H1 (cell line): ENCODE measurements around the gene TNS2. TPM values are rescaled to one million over a fixed set of nuclear protein-coding genes. Genes with fewer than 3 reads are reported as not detected.

Experiments
- CTCF ChIA-PET: fragments of 300-600 bp; sonication (Branson Sonifier 250); formaldehyde crosslinking; loops from one replicate; lab custom pipeline; 2021; ENCODE audit not compliant: partially characterized antibody; lab: Charles Lee
- POLR2A ChIA-PET: fragments of 300-600 bp; sonication (Branson Sonifier 250); formaldehyde crosslinking; loops from one replicate; lab custom pipeline; 2021; ENCODE audit warnings: inconsistent platforms; ENCODE audit not compliant: partially characterized antibody; lab: Charles Lee
- DNase-seq, 2 experiments: peaks; one replicate each; pipeline versions ENCODE4 v3.0.0 to v3.0.0-alpha.2; 2010 to 2022; ENCODE audit warnings: low spot score in 2 of 2, low read depth in 1 of 2, mixed read lengths in 1 of 2
- FAIRE-seq: peaks from 2 replicates; lab custom pipeline; 2011; peaks lifted over from hg19 to GRCh38; lab: Jason Lieb, UNC
- H2AFZ ChIP-seq: 2 replicates; pipeline ENCODE4 v1.8.1; 2012; ENCODE audit warnings: low read length, inconsistent platforms
- H2AK5ac ChIP-seq: 2 replicates; pipeline ENCODE4 v1.6.1; 2013; ENCODE audit warnings: low read depth, low read length
- H2BK120ac ChIP-seq: replicated peaks from 2 replicates; pipeline ENCODE3; 2013; ENCODE audit warnings: low read depth, low read length, inconsistent platforms
- H2BK12ac ChIP-seq: 2 replicates; pipeline ENCODE4 v1.6.1; 2013; ENCODE audit warnings: low read depth, low read length
- H2BK15ac ChIP-seq: 2 replicates; pipeline ENCODE4 v1.6.1; 2013; ENCODE audit warnings: low read length
- H2BK20ac ChIP-seq: 2 replicates; pipeline ENCODE4 v1.6.1; 2013; ENCODE audit warnings: low read length
- H2BK5ac ChIP-seq: 2 replicates; pipeline ENCODE4 v1.6.1; 2013; ENCODE audit warnings: low read depth, low read length
- H3K14ac ChIP-seq: 2 replicates; pipeline ENCODE4 v1.6.1; 2013; ENCODE audit warnings: inconsistent platforms; ENCODE audit not compliant: insufficient read length
- H3K18ac ChIP-seq: 2 replicates; pipeline ENCODE4 v1.6.1; 2013; ENCODE audit warnings: low read length; ENCODE audit errors: extremely low read depth
- H3K23ac ChIP-seq: 2 replicates; pipeline ENCODE4 v1.6.1; 2013; ENCODE audit warnings: inconsistent platforms; ENCODE audit not compliant: insufficient read length
- H3K23me2 ChIP-seq: 2 replicates; pipeline ENCODE4 v1.6.1; 2013; ENCODE audit warnings: low read depth, low read length
- H3K27ac ChIP-seq: 2 replicates; pipeline ENCODE4 v1.6.1; 2011; ENCODE audit warnings: low read depth, low read length, inconsistent platforms
- H3K27me3 ChIP-seq, 4 experiments: replicated peaks in 1 of 4; 1 replicate in 1 of 4; 2 replicates in 3 of 4; pipeline versions ENCODE4 v1.6.1 to v1.8.1; 2011 to 2013; ENCODE audit warnings: low read length in 3 of 4, mild to moderate bottlenecking in 3 of 4, inconsistent platforms in 2 of 4, mixed read lengths in 2 of 4, moderate library complexity in 1 of 4; ENCODE audit not compliant: control insufficient read depth in 3 of 4, insufficient read depth in 3 of 4; ENCODE audit errors: extremely low read depth in 1 of 4
- H3K36me3 ChIP-seq, 4 experiments: 2 replicates each; pipeline versions ENCODE4 v1.6.1 to v1.8.1; 2011 to 2013; ENCODE audit warnings: mild to moderate bottlenecking in 4 of 4, low read length in 3 of 4, moderate library complexity in 2 of 4, control low read depth in 1 of 4, inconsistent platforms in 1 of 4; ENCODE audit not compliant: insufficient read depth in 4 of 4, control insufficient read depth in 2 of 4
- H3K4ac ChIP-seq: replicated peaks from 2 replicates; pipeline ENCODE3; 2013; ENCODE audit warnings: low read length, low read depth, mixed read lengths, inconsistent platforms; ENCODE audit not compliant: insufficient read length
- H3K4me1 ChIP-seq, 4 experiments: replicated peaks in 1 of 4; 1 replicate in 1 of 4; 2 replicates in 3 of 4; pipeline versions ENCODE4 v1.6.1 to v1.8.1; 2011 to 2013; ENCODE audit warnings: low read length in 3 of 4, inconsistent platforms in 2 of 4, mixed read lengths in 1 of 4; ENCODE audit not compliant: insufficient read depth in 4 of 4, control insufficient read depth in 3 of 4
- H3K4me2 ChIP-seq, 2 experiments: 2 replicates each; pipeline versions ENCODE4 v1.6.1 to v1.8.1; 2011 to 2013; ENCODE audit warnings: low read depth in 2 of 2, low read length in 2 of 2, control low read depth in 1 of 2, inconsistent platforms in 1 of 2, mild to moderate bottlenecking in 1 of 2; ENCODE audit not compliant: insufficient read depth in 1 of 2
- H3K4me3 ChIP-seq, 4 experiments: fragments of 200-600, 300-600 bp in 1 of 4; sonication (generic), shearing (Covaris generic), sonication (Bioruptor Twin) in 1 of 4; 2 replicates each; pipeline versions ENCODE4 v1.5.1 to v1.8.1; 2011 to 2016; ENCODE audit warnings: low read length in 4 of 4, low read depth in 3 of 4, control low read depth in 2 of 4, inconsistent platforms in 2 of 4, mild to moderate bottlenecking in 2 of 4, mixed read lengths in 1 of 4, moderate library complexity in 1 of 4; ENCODE audit not compliant: insufficient read depth in 2 of 4; ENCODE audit errors: extremely low read depth in 1 of 4
- H3K56ac ChIP-seq: replicated peaks from 2 replicates; pipeline ENCODE3; 2013; ENCODE audit warnings: low read depth, mild to moderate bottlenecking, mixed read lengths, low read length, inconsistent platforms; ENCODE audit not compliant: insufficient read length
- H3K79me1 ChIP-seq: 2 replicates; pipeline ENCODE4 v1.6.1; 2013; ENCODE audit warnings: low read depth, low read length, control low read depth
- H3K79me2 ChIP-seq, 2 experiments: 2 replicates each; pipeline versions ENCODE4 v1.6.1 to v1.8.1; 2012 to 2013; ENCODE audit warnings: low read length in 2 of 2, mild to moderate bottlenecking in 2 of 2, inconsistent platforms in 1 of 2; ENCODE audit not compliant: insufficient read depth in 2 of 2, control insufficient read depth in 1 of 2
- H3K9ac ChIP-seq, 4 experiments: replicated peaks in 1 of 4; 1 replicate in 1 of 4; 2 replicates in 3 of 4; pipeline versions ENCODE4 v1.6.1 to v1.8.1; 2011 to 2013; ENCODE audit warnings: low read depth in 3 of 4, low read length in 3 of 4, control low read depth in 2 of 4, mild to moderate bottlenecking in 2 of 4, moderate library complexity in 2 of 4, inconsistent platforms in 1 of 4; ENCODE audit errors: extremely low read depth in 1 of 4
- H3K9me3 ChIP-seq, 2 experiments: 2 replicates each; pipeline versions ENCODE4 v1.6.1 to v1.8.1; 2012 to 2013; ENCODE audit warnings: mild to moderate bottlenecking in 2 of 2, moderate library complexity in 2 of 2, control low read depth in 1 of 2, inconsistent platforms in 1 of 2, low read depth in 1 of 2, low read length in 1 of 2, mixed read lengths in 1 of 2; ENCODE audit not compliant: insufficient read depth in 2 of 2
- H4K20me1 ChIP-seq, 2 experiments: replicated peaks in 1 of 2; 2 replicates each; pipeline versions ENCODE3 to v1.8.1; 2011 to 2013; ENCODE audit warnings: inconsistent platforms in 2 of 2, low read length in 2 of 2, mild to moderate bottlenecking in 1 of 2; ENCODE audit not compliant: insufficient read depth in 2 of 2, control insufficient read depth in 1 of 2
- H4K5ac ChIP-seq: 2 replicates; pipeline ENCODE4 v1.6.1; 2013; ENCODE audit warnings: low read length, low read depth, mixed read lengths, inconsistent platforms; ENCODE audit not compliant: insufficient read length
- H4K8ac ChIP-seq: 2 replicates; pipeline ENCODE4 v1.8.0; 2013; ENCODE audit warnings: mild to moderate bottlenecking, moderate library complexity, low read length, inconsistent platforms; ENCODE audit not compliant: insufficient read depth; ENCODE audit errors: extremely low read depth
- H4K91ac ChIP-seq: replicated peaks from 2 replicates; pipeline ENCODE3; 2013; ENCODE audit warnings: low read length, mixed read lengths, inconsistent platforms; ENCODE audit not compliant: insufficient read length
- BCL11A ChIP-seq, 2 experiments: IDR thresholded peaks; one replicate each; pipeline ENCODE4 v1.6.1; 2011; ENCODE audit warnings: low read depth in 2 of 2, low read length in 2 of 2, mild to moderate bottlenecking in 2 of 2
- EGR1 ChIP-seq: IDR thresholded peaks from 2 replicates; pipeline ENCODE4 v1.6.1; 2011; ENCODE audit warnings: low read depth, low read length, borderline replicate concordance
- HDAC2 ChIP-seq, 2 experiments: fragments of 300-600 bp in 1 of 2; sonication (generic) in 1 of 2; IDR thresholded peaks; 2 replicates each; pipeline ENCODE4 v1.6.1; 2011 to 2012; ENCODE audit warnings: low read depth in 2 of 2, low read length in 2 of 2, mild to moderate bottlenecking in 2 of 2, moderate library complexity in 2 of 2, borderline replicate concordance in 1 of 2, inconsistent platforms in 1 of 2
- JUN ChIP-seq: IDR thresholded peaks from 2 replicates; pipeline ENCODE4 v1.6.1; 2011; ENCODE audit warnings: low read depth, mild to moderate bottlenecking, improper control_type of control experiment, low read length
- POLR2A ChIP-seq, 2 experiments: IDR thresholded peaks; 1 replicate in 1 of 2; 2 replicates in 1 of 2; pipeline ENCODE4 v1.6.1; 2011; ENCODE audit warnings: low read depth in 2 of 2, low read length in 2 of 2, mild to moderate bottlenecking in 2 of 2; ENCODE audit errors: control extremely low read depth in 1 of 2
- RFX5 ChIP-seq: IDR thresholded peaks from 2 replicates; pipeline ENCODE4 v1.6.1; 2011; ENCODE audit warnings: low read depth, low read length, improper control_type of control experiment, borderline replicate concordance
- SUZ12 ChIP-seq: fragments of 200-600 bp; sonication (generic); IDR thresholded peaks from 2 replicates; pipeline ENCODE4 v1.6.1; 2012; ENCODE audit warnings: mild to moderate bottlenecking, inconsistent platforms, low read length, moderate library complexity, mixed read lengths
- TAF1 ChIP-seq: IDR thresholded peaks from 2 replicates; pipeline ENCODE4 v1.6.1; 2011; ENCODE audit warnings: mild to moderate bottlenecking, low read depth, low read length
- USF2 ChIP-seq: IDR thresholded peaks from 2 replicates; pipeline ENCODE4 v1.6.1; 2011; ENCODE audit warnings: low read length, improper control_type of control experiment
- YY1 ChIP-seq: IDR thresholded peaks from 2 replicates; pipeline ENCODE4 v1.6.1; 2011; ENCODE audit warnings: low read depth, mild to moderate bottlenecking, low read length
- WGBS, 2 experiments: shearing (Covaris generic) in 1 of 2; methylation state at CpG; one replicate each; pipeline versions ENCODE4 v1.1.6 to v1.1.7; 2013 to 2015; ENCODE audit warnings: low lambda C conversion rate in 2 of 2, mixed read lengths in 2 of 2, inconsistent platforms in 1 of 2, low coverage in 1 of 2, missing lambda C conversion rate in 1 of 2; ENCODE audit not compliant: insufficient replicate concordance in 2 of 2, insufficient coverage in 1 of 2, insufficient read length in 1 of 2; ENCODE audit errors: extremely low coverage in 1 of 2, missing lambda C conversion rate in 1 of 2; 5-methylcytosine and 5-hydroxymethylcytosine counted together
- polyA plus RNA-seq, 7 experiments: library from polyadenylated mRNA; depleted of rRNA in 3 of 7; stranded (reverse) in 5 of 7; unstranded in 2 of 7; fragments of >200 nt in 5 of 7; fragments of 200-250 nt in 2 of 7; gene quantifications; 1 replicate in 5 of 7; 2 replicates in 1 of 7; 4 replicates in 1 of 7; pipeline versions ENCODE4 v1.2.1 to v1.2.3, GENCODE V29; 2011 to 2013; ENCODE audit warnings: missing spikeins in 2 of 7, mixed read lengths in 2 of 7
- total RNA-seq: library from RNA; stranded (reverse); fragmentation: NEBNext Ultra II Directional; extraction: Animal tissue kit (Norgen Biotek cat#: 25700); gene quantifications from 2 replicates; pipeline ENCODE4 v1.2.1, GENCODE V29; 2021

TNS2 gene
- total and polyA plus RNA-seq, 2 of the 8 experiments (the other 6 are each of a cell fraction or from before 2014, with no cell fraction given): 2.8 to 4.7 TPM

GRCh38 chr12:53077030-53077429, 27.2 kb downstream of the TNS2 start:
- H3K9ac ChIP-seq: no peak overlapping the region
- peaks cover 0 to 2% of the 10 kb centered on the region in 2 experiments for H4K20me1 ChIP-seq
- no peak overlapping the region for H3K18ac ChIP-seq
- FAIRE-seq (no peak), DNase-seq (no peak)
- peaks cover 0 to 6% (median 4%) of the 10 kb centered on the region in 4 experiments; a peak in 4 of 7 replicates for H3K27me3 ChIP-seq
- H2BK20ac ChIP-seq: no peak overlapping the region
- no peaks in the 10 kb centered on the region for H3K9me3 ChIP-seq
- no peak overlapping the region for H3K4me2 ChIP-seq
- no peak overlapping the region for H3K23ac ChIP-seq
- peaks cover 10% of the 10 kb centered on the region; the same call in 1 of the 2 replicates for H3K23me2 ChIP-seq
- H3K56ac ChIP-seq: no peak overlapping the region
- H3K14ac ChIP-seq: no peak overlapping the region
- H3K36me3 ChIP-seq: peaks cover 0 to 4% (median 2%) of the 10 kb centered on the region in 4 experiments; a peak in 2 of 8 replicates
- H2BK120ac ChIP-seq: no peak overlapping the region
- no peak overlapping the region for H3K27ac ChIP-seq
- no peak overlapping the region for H2BK12ac ChIP-seq
- CTCF ChIA-PET: interaction anchor here (0.6 to 22.4 kb wide), 5 partner anchors 11 to 272 kb away, joined by 3 to 531 read pairs (median 3); partner anchors contain the start of genes IGFBP6 and SOAT2
- no peak overlapping the region for H4K5ac ChIP-seq
- peaks cover 0 to 12% (median 3%) of the 10 kb centered on the region in 4 experiments; a peak in 5 of 7 replicates for H3K4me1 ChIP-seq
- no peak overlapping the region for H3K4me3 ChIP-seq
- H2BK15ac ChIP-seq: no peak overlapping the region
- no peaks in the 10 kb centered on the region for H3K79me1 ChIP-seq
- no peak overlapping the region for H3K4ac ChIP-seq
- no peak overlapping the region for H2AFZ ChIP-seq
- POLR2A ChIA-PET: interaction anchor here (0.6 to 2.7 kb wide), 5 partner anchors 11 to 63 kb away, joined by 3 to 7 read pairs (median 4); partner anchors contain the start of gene SOAT2
- H2BK5ac ChIP-seq: no peak overlapping the region
- 89% methylated on average over 8 of the region's 8 CpGs; no CpG with 5 or more reads in 1 of the 2 experiments for WGBS, 2 experiments
- TF ChIP-seq BCL11A (IDR thresholded peaks at IDR 0.05; ENCODE audit: low read depth in 2 of 2, low read length in 2 of 2) (no peak), SUZ12 (no peak), EGR1 (no peak), TAF1 (no peak), POLR2A (IDR thresholded peaks at IDR 0.05; ENCODE audit: control extremely low read depth in 1 of 2, low read depth in 2 of 2, low read length in 2 of 2) (no peak), USF2 (no peak), HDAC2 (IDR thresholded peaks at IDR 0.05; ENCODE audit: borderline replicate concordance in 1 of 2, low read depth in 2 of 2, low read length in 2 of 2) (no peak), RFX5 (no peak), JUN (no peak), YY1 (no peak)
- no peaks in the 10 kb centered on the region for H3K79me2 ChIP-seq
- H2AK5ac ChIP-seq: no peak overlapping the region
- H4K91ac ChIP-seq: no peak overlapping the region
- no peak overlapping the region for H4K8ac ChIP-seq
